Left lung (tissue), 10 donors: Measurements from ENCODE around the gene LRRC75B. TPM values are rescaled to one million over a fixed set of nuclear protein-coding genes. Genes with fewer than 3 reads are reported as not detected.

Experiments
- ATAC-seq: fragments of 200-7000 bp; cut with Tn5 transposase; one replicate; pipeline ENCODE4 v1.9.1; 2020; ENCODE audit warnings: moderate library complexity
- DNase-seq, 4 donors: peaks; one replicate each; pipeline ENCODE4 v3.0.0-alpha.2; 2013 to 2020
- H3K27ac ChIP-seq, 2 donors: fragments of 200-600 bp; sonication (generic) in 1 of 2; one replicate each; pipeline versions ENCODE4 v1.5.0 to v1.8.0; 2020 to 2021
- H3K27me3 ChIP-seq, 2 donors: fragments of 200-600 bp; sonication (generic) in 1 of 2; one replicate each; pipeline versions ENCODE4 v1.5.0 to v1.8.0; 2020 to 2021
- H3K36me3 ChIP-seq, 2 donors: fragments of 200-600 bp; sonication (generic) in 1 of 2; one replicate each; pipeline versions ENCODE4 v1.5.0 to v1.8.0; 2020 to 2021
- H3K4me1 ChIP-seq, 2 donors: fragments of 200-600 bp; one replicate each; pipeline ENCODE4 v1.8.0; 2021
- H3K4me3 ChIP-seq, 2 donors: fragments of 200-600 bp; sonication (generic) in 1 of 2; one replicate each; pipeline versions ENCODE4 v1.5.0 to v1.8.0; 2020 to 2021; ENCODE audit warnings: mild to moderate bottlenecking in 1 of 2
- H3K9me3 ChIP-seq, 2 donors: fragments of 200-600 bp; sonication (generic) in 1 of 2; one replicate each; pipeline versions ENCODE4 v1.5.0 to v1.8.0; 2020 to 2021
- intact Hi-C, 2 donors: fragments of 100-400 bp; cut with DNase I; formaldehyde crosslinking; loops; one replicate each; pipeline versions ENCODE4 v1.11.2 to v1.14.2; 2022
- polyA plus RNA-seq, 6 donors: library from polyadenylated mRNA; unstranded; fragments of 120-200 nt; gene quantifications; one replicate each; pipeline ENCODE4 v1.2.1, GENCODE V29; 2013; ENCODE audit not compliant: insufficient read length in 6 of 6
- total RNA-seq, 2 donors: library from RNA; stranded (reverse); fragmentation: NEBNext Ultra II Directional; extraction: Animal tissue kit (Norgen Biotek cat#: 25700); gene quantifications; one replicate each; pipeline ENCODE4 v1.2.1, GENCODE V29; 2021
- TF ChIP-seq, protein P1 (sequence below), 2 donors: fragments of 200-600 bp; sonication (generic) in 1 of 2; IDR thresholded peaks; one replicate each; pipeline versions ENCODE4 v1.5.0 to v1.8.0; 2021; ENCODE audit warnings: antibody characterized with exemption in 2 of 2
- donor health status: DM: no; HTN: yes; CAD: no.
- donor health status: DM: no; HTN: no; CAD: no.

Gene LRRC75B
- total and polyA plus RNA-seq, 8 donors, result 6.8 to 35.1 (median 31.0) TPM

GRCh38 chr22:24550902-24551435 lies 41.9 kb downstream of the LRRC75B start:
- peaks cover 15 to 43% of the 10 kb centered on the region in 2 donors for H3K4me1 ChIP-seq
- intact Hi-C loops, result no loop called here
- peak overlapping the region in 1 of 2 donors; percentile 61 for H3K27ac ChIP-seq
- ATAC-seq, result no peak
- no peak for DNase-seq
- H3K9me3 ChIP-seq, result no peaks in the 10 kb centered on the region
- no peaks in the 10 kb centered on the region for H3K27me3 ChIP-seq
- H3K36me3 ChIP-seq, result peaks cover 0 to 35% of the 10 kb centered on the region in 2 donors
- H3K4me3 ChIP-seq, result no peak overlapping the region
- TF ChIP-seq, protein P1, sequence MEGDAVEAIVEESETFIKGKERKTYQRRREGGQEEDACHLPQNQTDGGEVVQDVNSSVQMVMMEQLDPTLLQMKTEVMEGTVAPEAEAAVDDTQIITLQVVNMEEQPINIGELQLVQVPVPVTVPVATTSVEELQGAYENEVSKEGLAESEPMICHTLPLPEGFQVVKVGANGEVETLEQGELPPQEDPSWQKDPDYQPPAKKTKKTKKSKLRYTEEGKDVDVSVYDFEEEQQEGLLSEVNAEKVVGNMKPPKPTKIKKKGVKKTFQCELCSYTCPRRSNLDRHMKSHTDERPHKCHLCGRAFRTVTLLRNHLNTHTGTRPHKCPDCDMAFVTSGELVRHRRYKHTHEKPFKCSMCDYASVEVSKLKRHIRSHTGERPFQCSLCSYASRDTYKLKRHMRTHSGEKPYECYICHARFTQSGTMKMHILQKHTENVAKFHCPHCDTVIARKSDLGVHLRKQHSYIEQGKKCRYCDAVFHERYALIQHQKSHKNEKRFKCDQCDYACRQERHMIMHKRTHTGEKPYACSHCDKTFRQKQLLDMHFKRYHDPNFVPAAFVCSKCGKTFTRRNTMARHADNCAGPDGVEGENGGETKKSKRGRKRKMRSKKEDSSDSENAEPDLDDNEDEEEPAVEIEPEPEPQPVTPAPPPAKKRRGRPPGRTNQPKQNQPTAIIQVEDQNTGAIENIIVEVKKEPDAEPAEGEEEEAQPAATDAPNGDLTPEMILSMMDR (IDR thresholded peaks at IDR 0.05), result no peak

DNA sequence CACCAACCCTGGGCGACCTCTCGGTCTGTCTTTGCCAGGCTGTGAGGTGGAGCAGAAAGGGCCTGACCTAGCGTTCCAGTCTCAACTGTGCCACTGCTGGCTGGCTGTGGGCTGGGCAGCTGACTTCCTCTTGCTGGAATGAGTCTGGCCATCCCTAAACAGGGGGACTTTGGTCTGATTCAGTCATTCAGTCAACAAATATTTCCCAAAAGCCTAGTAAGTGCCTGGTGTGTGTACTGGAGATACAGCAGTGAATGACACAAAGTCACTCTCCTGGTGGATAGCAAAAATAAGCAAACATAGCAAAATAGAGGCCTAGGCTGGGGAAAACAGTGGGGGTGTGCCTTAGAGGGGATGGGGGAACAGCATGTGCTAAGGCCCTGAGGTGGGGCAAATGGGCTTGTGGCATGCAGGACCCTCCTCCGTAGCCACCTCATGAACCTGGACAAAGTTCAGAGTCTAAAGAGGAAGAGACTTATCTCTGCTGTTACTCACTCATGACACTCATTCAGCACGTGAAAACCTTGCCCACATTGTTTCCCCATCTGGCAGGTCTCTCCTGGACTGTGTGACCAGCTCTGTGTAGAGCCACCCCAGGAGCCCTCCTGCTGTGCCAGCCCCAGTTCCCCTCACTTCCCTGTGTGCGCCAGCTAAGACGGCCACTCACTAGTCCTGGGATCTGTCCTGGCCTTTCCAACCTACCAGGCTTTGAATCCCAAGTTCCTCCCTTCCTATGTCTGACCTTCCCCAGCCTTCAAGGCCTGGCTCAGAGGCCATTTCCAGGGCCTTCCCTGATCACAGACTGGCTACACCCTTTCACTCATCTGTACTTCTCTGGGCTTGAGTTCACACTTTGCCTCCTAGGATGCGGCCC lies 42.6 kb downstream of the LRRC75B start:
- H3K9me3 ChIP-seq, result no peaks in the 10 kb centered on the region
- no peaks in the 10 kb centered on the region for H3K27me3 ChIP-seq
- peaks cover 18 to 45% of the 10 kb centered on the region in 2 donors for H3K4me1 ChIP-seq
- H3K27ac ChIP-seq, result peak overlapping the region in 1 of 2 donors; percentile 61
- H3K4me3 ChIP-seq, result no peak overlapping the region
- TF ChIP-seq, protein P1 (IDR thresholded peaks at IDR 0.05), result no peak
- peak; percentile 2 for ATAC-seq
- peaks cover 0 to 41% of the 10 kb centered on the region in 2 donors for H3K36me3 ChIP-seq
- no peak for DNase-seq
- intact Hi-C loops, result no loop called here

DNA sequence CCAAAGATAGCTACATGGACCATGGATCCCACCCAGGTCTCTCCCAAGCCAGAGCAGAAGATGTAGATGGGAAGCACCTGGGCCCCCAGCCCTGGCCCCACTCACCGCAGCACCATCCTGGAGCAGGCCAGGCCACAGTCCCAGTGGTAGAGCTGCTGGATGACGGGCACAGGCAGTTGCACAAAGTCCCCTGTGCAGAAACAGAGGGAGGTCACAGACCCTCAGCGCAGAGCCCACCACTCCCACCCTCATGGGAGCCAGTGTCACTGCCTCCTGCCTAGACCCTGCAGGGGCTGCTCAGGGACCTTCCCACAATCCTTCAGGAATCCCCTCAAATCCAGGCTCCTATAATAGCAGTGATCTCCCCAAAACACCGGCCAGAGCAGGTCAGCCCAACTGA lies 44.1 kb downstream of the LRRC75B start:
- Histone ChIP-seq H3K27ac (no peak overlapping the region), H3K36me3 (peaks cover 0 to 56% of the 10 kb centered on the region in 2 donors)
- TF ChIP-seq, protein P1 (IDR thresholded peaks at IDR 0.05), result no peak

GRCh38 chr22:24543679-24544243 lies 49.1 kb downstream of the LRRC75B start:
- Histone ChIP-seq H3K4me1 (peaks cover 12 to 41% of the 10 kb centered on the region in 2 donors), H3K36me3 (peaks cover 0 to 99% of the 10 kb centered on the region in 2 donors), H3K27me3 (no peaks in the 10 kb centered on the region), H3K4me3 (no peak overlapping the region), H3K27ac (peak overlapping the region in 1 of 2 donors; percentile 31), H3K9me3 (no peaks in the 10 kb centered on the region)
- ATAC-seq (no peak), DNase-seq (no peak)
- intact Hi-C loops, result no loop called here
- TF ChIP-seq, protein P1 (IDR thresholded peaks at IDR 0.05), result no peak

More for the DNA sequence above, 44.1 kb downstream of the LRRC75B start:
- no peak overlapping the region for H3K4me3 ChIP-seq
- ATAC-seq (no peak), DNase-seq (no peak)
- no peaks in the 10 kb centered on the region for H3K27me3 ChIP-seq
- intact Hi-C loops, result no loop called here
- H3K9me3 ChIP-seq, result no peaks in the 10 kb centered on the region
- H3K4me1 ChIP-seq, result peaks cover 18 to 52% of the 10 kb centered on the region in 2 donors

DNA sequence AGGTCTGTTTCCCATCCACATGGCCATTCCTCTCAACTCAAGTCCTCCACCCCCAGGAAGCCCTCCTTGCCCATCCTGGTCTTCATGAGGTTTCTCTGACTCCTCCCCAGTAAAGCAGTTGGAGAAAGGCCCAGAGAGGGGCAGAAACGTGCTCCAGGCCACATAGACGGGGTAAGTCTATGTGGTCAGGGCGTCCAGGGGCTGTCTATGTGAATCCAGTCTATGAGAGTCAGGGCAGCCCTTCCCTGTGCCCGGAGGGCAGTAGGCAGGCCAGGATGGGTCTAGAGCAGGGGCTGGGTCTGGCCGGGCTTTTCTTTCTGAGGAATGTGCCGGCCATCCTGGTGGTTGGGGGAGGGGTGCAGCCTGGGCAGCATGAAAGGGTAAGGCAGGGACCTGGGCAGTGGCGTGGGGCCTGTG lies 49.7 kb downstream of the LRRC75B start:
- TF ChIP-seq, protein P1 (IDR thresholded peaks at IDR 0.05), result no peak
- Histone ChIP-seq H3K4me1 (peaks cover 12 to 41% of the 10 kb centered on the region in 2 donors), H3K4me3 (no peak overlapping the region), H3K27me3 (no peaks in the 10 kb centered on the region), H3K36me3 (peaks cover 0 to 99% of the 10 kb centered on the region in 2 donors), H3K27ac (peak overlapping the region in 1 of 2 donors; percentile 31), H3K9me3 (no peaks in the 10 kb centered on the region)
- intact Hi-C loops, result no loop called here
- DNase-seq (no peak), ATAC-seq (peak; percentile 7)
